HepG2 (cell line): ENCODE measurements around the gene TEX19. TPM values are rescaled to one million over a fixed set of nuclear protein-coding genes. Genes with fewer than 3 reads are reported as not detected.

ENCODE experiments used
- PPARG ChIP-seq: conservative IDR thresholded peaks from 2 replicates; pipeline ENCODE4 v1.6.1; 2016; ENCODE audit warnings: missing biosample characterization, missing genetic modification reagents
- ZFP62 ChIP-seq: sonication (generic); formaldehyde crosslinking; IDR thresholded peaks from 2 replicates; pipeline ENCODE4 v1.4.0; 2020; ENCODE audit warnings: missing genetic modification reagents
- polyA plus RNA-seq, 8 experiments: library from polyadenylated mRNA; depleted of rRNA in 3 of 8; stranded (reverse) in 7 of 8; unstranded in 1 of 8; fragments of >200 nt; fragmentation: Illumina TruSeq in 4 of 8; extraction: Trizol in 4 of 8; gene quantifications; 2 replicates each; pipeline versions ENCODE4 v1.2.1 to v1.2.3, GENCODE V29; 2011 to 2016; ENCODE audit warnings: low read depth in 4 of 8, missing spikeins in 1 of 8, mixed read lengths in 1 of 8; ENCODE audit not compliant: insufficient read depth in 1 of 8
- total RNA-seq, 5 experiments: library from RNA; depleted of rRNA; stranded (reverse); fragments of >200 nt; fragmentation: Illumina TruSeq; extraction: Trizol; gene quantifications; 2 replicates each; pipeline ENCODE4 v1.2.3, GENCODE V29; 2016; ENCODE audit warnings: low read depth in 1 of 5
- TF ChIP-seq, protein P1 (sequence below): sonication (generic); formaldehyde crosslinking; IDR thresholded peaks from 2 replicates; pipeline ENCODE4 v1.4.0; 2020; ENCODE audit warnings: missing genetic modification reagents
- TF ChIP-seq, protein P2 (sequence below): sonication (generic); formaldehyde crosslinking; IDR thresholded peaks from 2 replicates; pipeline ENCODE4 v1.4.0; 2020; ENCODE audit warnings: missing genetic modification reagents
- TF ChIP-seq, protein P3 (sequence below), 2 experiments: sonication (generic) in 1 of 2; formaldehyde crosslinking in 1 of 2; IDR thresholded peaks; 2 replicates each; pipeline versions ENCODE4 v1.4.0 to v1.6.1; 2016 to 2020; ENCODE audit warnings: borderline replicate concordance in 1 of 2, low read depth in 1 of 2, mild to moderate bottlenecking in 1 of 2, missing genetic modification reagents in 1 of 2
- TF ChIP-seq, protein P4 (sequence below): sonication (generic); formaldehyde crosslinking; IDR thresholded peaks from 2 replicates; pipeline ENCODE4 v1.4.0; 2020; ENCODE audit warnings: missing genetic modification reagents, mild to moderate bottlenecking, borderline replicate concordance
- TF ChIP-seq, protein P5 (sequence below): sonication (generic); formaldehyde crosslinking; IDR thresholded peaks from 2 replicates; pipeline ENCODE4 v1.9.0; 2022; ENCODE audit warnings: missing genetic modification reagents, mild to moderate bottlenecking, borderline replicate concordance

TEX19 gene
- total and polyA plus RNA-seq, 2 of the 13 experiments (the other 11 are each of a cell fraction or from before 2014, with no cell fraction given) = 1.3 to 6.0 TPM

DNA sequence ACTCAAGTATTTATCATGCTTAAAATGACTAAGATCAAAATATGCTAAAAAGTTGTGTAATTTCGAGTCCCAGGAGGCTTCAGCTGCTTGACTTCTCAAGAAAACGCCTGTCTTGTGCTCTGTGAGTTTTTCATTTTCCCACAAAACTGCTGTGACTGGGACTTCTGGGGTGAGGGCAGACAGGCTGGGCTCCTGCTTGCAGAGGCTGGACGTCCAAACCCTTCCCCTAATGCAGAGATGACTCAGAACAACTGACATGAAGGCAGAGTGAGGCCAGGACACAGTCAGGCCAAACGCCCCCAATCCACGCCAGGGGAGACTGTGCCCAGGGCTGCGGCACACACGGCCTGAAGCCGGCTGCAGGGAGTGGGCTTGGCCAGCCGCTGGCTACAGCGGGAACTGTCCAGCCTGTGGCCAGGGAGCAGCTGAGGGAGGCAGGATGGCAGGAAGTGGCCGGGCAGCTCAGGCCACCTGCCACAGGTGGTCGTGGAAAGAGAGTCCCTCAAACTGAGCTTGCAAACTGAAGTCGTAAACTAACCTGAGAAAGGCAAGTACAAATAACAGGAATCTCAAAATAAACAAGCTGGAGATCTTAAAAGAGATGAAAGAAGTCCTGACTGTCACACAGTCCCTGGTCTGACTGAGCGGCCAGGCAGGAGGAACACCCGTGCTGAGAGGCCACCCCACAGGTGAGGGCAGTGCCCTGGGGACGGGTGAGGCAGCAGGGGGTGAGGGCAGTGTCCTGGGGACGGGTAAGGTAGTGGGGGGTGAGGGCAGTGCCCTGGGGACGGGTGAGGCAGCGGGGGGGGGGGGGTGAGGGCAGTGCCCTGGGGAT, 37.8 kb downstream of the TEX19 start (continued):
- TF ChIP-seq, protein P1, sequence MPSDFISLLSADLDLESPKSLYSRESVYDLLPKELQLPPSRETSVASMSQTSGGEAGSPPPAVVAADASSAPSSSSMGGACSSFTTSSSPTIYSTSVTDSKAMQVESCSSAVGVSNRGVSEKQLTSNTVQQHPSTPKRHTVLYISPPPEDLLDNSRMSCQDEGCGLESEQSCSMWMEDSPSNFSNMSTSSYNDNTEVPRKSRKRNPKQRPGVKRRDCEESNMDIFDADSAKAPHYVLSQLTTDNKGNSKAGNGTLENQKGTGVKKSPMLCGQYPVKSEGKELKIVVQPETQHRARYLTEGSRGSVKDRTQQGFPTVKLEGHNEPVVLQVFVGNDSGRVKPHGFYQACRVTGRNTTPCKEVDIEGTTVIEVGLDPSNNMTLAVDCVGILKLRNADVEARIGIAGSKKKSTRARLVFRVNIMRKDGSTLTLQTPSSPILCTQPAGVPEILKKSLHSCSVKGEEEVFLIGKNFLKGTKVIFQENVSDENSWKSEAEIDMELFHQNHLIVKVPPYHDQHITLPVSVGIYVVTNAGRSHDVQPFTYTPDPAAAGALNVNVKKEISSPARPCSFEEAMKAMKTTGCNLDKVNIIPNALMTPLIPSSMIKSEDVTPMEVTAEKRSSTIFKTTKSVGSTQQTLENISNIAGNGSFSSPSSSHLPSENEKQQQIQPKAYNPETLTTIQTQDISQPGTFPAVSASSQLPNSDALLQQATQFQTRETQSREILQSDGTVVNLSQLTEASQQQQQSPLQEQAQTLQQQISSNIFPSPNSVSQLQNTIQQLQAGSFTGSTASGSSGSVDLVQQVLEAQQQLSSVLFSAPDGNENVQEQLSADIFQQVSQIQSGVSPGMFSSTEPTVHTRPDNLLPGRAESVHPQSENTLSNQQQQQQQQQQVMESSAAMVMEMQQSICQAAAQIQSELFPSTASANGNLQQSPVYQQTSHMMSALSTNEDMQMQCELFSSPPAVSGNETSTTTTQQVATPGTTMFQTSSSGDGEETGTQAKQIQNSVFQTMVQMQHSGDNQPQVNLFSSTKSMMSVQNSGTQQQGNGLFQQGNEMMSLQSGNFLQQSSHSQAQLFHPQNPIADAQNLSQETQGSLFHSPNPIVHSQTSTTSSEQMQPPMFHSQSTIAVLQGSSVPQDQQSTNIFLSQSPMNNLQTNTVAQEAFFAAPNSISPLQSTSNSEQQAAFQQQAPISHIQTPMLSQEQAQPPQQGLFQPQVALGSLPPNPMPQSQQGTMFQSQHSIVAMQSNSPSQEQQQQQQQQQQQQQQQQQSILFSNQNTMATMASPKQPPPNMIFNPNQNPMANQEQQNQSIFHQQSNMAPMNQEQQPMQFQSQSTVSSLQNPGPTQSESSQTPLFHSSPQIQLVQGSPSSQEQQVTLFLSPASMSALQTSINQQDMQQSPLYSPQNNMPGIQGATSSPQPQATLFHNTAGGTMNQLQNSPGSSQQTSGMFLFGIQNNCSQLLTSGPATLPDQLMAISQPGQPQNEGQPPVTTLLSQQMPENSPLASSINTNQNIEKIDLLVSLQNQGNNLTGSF (CRISPR knock-in tag) = no peak
- TF ChIP-seq, protein P2, sequence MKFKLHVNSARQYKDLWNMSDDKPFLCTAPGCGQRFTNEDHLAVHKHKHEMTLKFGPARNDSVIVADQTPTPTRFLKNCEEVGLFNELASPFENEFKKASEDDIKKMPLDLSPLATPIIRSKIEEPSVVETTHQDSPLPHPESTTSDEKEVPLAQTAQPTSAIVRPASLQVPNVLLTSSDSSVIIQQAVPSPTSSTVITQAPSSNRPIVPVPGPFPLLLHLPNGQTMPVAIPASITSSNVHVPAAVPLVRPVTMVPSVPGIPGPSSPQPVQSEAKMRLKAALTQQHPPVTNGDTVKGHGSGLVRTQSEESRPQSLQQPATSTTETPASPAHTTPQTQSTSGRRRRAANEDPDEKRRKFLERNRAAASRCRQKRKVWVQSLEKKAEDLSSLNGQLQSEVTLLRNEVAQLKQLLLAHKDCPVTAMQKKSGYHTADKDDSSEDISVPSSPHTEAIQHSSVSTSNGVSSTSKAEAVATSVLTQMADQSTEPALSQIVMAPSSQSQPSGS (CRISPR knock-in tag) = no peak
- TF ChIP-seq, protein P3, sequence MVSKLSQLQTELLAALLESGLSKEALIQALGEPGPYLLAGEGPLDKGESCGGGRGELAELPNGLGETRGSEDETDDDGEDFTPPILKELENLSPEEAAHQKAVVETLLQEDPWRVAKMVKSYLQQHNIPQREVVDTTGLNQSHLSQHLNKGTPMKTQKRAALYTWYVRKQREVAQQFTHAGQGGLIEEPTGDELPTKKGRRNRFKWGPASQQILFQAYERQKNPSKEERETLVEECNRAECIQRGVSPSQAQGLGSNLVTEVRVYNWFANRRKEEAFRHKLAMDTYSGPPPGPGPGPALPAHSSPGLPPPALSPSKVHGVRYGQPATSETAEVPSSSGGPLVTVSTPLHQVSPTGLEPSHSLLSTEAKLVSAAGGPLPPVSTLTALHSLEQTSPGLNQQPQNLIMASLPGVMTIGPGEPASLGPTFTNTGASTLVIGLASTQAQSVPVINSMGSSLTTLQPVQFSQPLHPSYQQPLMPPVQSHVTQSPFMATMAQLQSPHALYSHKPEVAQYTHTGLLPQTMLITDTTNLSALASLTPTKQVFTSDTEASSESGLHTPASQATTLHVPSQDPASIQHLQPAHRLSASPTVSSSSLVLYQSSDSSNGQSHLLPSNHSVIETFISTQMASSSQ (IDR thresholded peaks at IDR 0.05; ENCODE audit: low read depth) = no peak
- TF ChIP-seq, protein P3 (CRISPR knock-in tag; IDR thresholded peaks at IDR 0.05; ENCODE audit: borderline replicate concordance) = no peak
- TF ChIP-seq PPARG (no peak), ZFP62 (no peak)
- TF ChIP-seq, protein P4, sequence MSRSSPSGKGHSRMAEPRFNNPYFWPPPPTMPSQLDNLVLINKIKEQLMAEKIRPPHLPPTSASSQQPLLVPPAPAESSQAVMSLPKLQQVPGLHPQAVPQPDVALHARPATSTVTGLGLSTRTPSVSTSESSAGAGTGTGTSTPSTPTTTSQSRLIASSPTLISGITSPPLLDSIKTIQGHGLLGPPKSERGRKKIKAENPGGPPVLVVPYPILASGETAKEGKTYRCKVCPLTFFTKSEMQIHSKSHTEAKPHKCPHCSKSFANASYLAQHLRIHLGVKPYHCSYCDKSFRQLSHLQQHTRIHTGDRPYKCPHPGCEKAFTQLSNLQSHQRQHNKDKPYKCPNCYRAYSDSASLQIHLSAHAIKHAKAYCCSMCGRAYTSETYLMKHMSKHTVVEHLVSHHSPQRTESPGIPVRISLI (CRISPR knock-in tag) = no peak
- TF ChIP-seq, protein P5, sequence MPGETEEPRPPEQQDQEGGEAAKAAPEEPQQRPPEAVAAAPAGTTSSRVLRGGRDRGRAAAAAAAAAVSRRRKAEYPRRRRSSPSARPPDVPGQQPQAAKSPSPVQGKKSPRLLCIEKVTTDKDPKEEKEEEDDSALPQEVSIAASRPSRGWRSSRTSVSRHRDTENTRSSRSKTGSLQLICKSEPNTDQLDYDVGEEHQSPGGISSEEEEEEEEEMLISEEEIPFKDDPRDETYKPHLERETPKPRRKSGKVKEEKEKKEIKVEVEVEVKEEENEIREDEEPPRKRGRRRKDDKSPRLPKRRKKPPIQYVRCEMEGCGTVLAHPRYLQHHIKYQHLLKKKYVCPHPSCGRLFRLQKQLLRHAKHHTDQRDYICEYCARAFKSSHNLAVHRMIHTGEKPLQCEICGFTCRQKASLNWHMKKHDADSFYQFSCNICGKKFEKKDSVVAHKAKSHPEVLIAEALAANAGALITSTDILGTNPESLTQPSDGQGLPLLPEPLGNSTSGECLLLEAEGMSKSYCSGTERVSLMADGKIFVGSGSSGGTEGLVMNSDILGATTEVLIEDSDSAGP = no peak
